ENCODE results near the gene PSMC5. TPM values are rescaled to one million over a fixed set of nuclear protein-coding genes. Genes with fewer than 3 reads are reported as not detected.
"Not testable (repeated sequence)": the region's sequence is repeated elsewhere in the genome, so short reads cannot be mapped to it uniquely, and the experiment has no call there.

The PSMC5 gene
- total RNA-seq, 2 experiments from 2014 or later: 32.6 to 105 TPM

- H3K36me3 ChIP-seq (ENCODE audit: insufficient read depth, low read length): no peaks in the 10 kb centered on the region
- H4K20me1 ChIP-seq (ENCODE audit: insufficient read depth, low read length): no peaks in the 10 kb centered on the region
- H2AFZ ChIP-seq (ENCODE audit: low read length): no peak overlapping the region
- H3K4me2 ChIP-seq (ENCODE audit: low read length): no peak overlapping the region
- DNase-seq (ENCODE audit: low spot score): no peak
- ChIA-PET POLR2A (interaction anchor here (0.9 kb wide), 1 partner anchor 11 kb away, joined by 4 read pairs; no protein-coding TSS in a partner anchor), CTCF (ENCODE audit: unreplicated experiment) (no interaction called here)
- H3K4me3 ChIP-seq (ENCODE audit: low read depth, low read length, poor library complexity, severe bottlenecking): no peak overlapping the region
- no peaks in the 10 kb centered on the region for H3K4me1 ChIP-seq (ENCODE audit: insufficient read depth, low read length, poor library complexity, severe bottlenecking)
- no peak overlapping the region for H3K27ac ChIP-seq (ENCODE audit: low read depth, low read length, poor library complexity, severe bottlenecking)
- no peaks in the 10 kb centered on the region for H3K9me2 ChIP-seq (ENCODE audit: insufficient read depth, low read length)
- no peak for TF ChIP-seq EZH2phosphoT487 (IDR thresholded peaks at IDR 0.05; ENCODE audit: borderline replicate concordance, low read depth, low read length)
- no peak for TF ChIP-seq CTCF (conservative IDR thresholded peaks at IDR 0.05; ENCODE audit: low read length)
- intact Hi-C loops (cut with micrococcal nuclease; ENCODE audit: unreplicated experiment): no loop called here
- no peaks in the 10 kb centered on the region for H3K79me2 ChIP-seq (ENCODE audit: insufficient read depth, low read depth, low read length)
- BruUV-seq (replicated peaks): no TSS peak
- no peaks in the 10 kb centered on the region for H3K9me3 ChIP-seq (ENCODE audit: low read length)
Observed at GRCh38 chr17:63854709-63855108, 27.5 kb downstream of the PSMC5 start.

GRCh38 chr17:63855185-63855584 is 28.0 kb downstream of the PSMC5 start:
- no peaks in the 10 kb centered on the region for H3K79me2 ChIP-seq (ENCODE audit: insufficient read depth, low read depth, low read length)
- H4K20me1 ChIP-seq (ENCODE audit: insufficient read depth, low read length): no peaks in the 10 kb centered on the region
- no TSS peak for BruUV-seq (replicated peaks)
- no peak for DNase-seq (ENCODE audit: low spot score)
- H3K9me3 ChIP-seq (ENCODE audit: low read length): no peaks in the 10 kb centered on the region
- H3K4me2 ChIP-seq (ENCODE audit: low read length): no peak overlapping the region
- ChIA-PET POLR2A (interaction anchor here (0.9 kb wide), 1 partner anchor 10 kb away, joined by 4 read pairs; no protein-coding TSS in a partner anchor), CTCF (ENCODE audit: unreplicated experiment) (no interaction called here)
- no peak overlapping the region for H3K4me3 ChIP-seq (ENCODE audit: low read depth, low read length, poor library complexity, severe bottlenecking)
- H2AFZ ChIP-seq (ENCODE audit: low read length): no peak overlapping the region
- intact Hi-C loops (cut with micrococcal nuclease; ENCODE audit: unreplicated experiment): no loop called here
- no peak overlapping the region for H3K27ac ChIP-seq (ENCODE audit: low read depth, low read length, poor library complexity, severe bottlenecking)
- TF ChIP-seq EZH2phosphoT487 (IDR thresholded peaks at IDR 0.05; ENCODE audit: borderline replicate concordance, low read depth, low read length) (no peak), CTCF (conservative IDR thresholded peaks at IDR 0.05; ENCODE audit: low read length) (no peak)
- no peaks in the 10 kb centered on the region for H3K9me2 ChIP-seq (ENCODE audit: insufficient read depth, low read length)
- no peaks in the 10 kb centered on the region for H3K36me3 ChIP-seq (ENCODE audit: insufficient read depth, low read length)
- H3K4me1 ChIP-seq (ENCODE audit: insufficient read depth, low read length, poor library complexity, severe bottlenecking): no peaks in the 10 kb centered on the region

GRCh38 chr17:63856425-63856824 is 29.2 kb downstream of the PSMC5 start:
- H2AFZ ChIP-seq (ENCODE audit: low read length); H3K27ac ChIP-seq (ENCODE audit: low read depth, low read length, poor library complexity, severe bottlenecking); H3K4me2 ChIP-seq (ENCODE audit: low read length); CTCF ChIA-PET (ENCODE audit: unreplicated experiment); H3K36me3 ChIP-seq (ENCODE audit: insufficient read depth, low read length); DNase-seq (ENCODE audit: low spot score); H3K9me2 ChIP-seq (ENCODE audit: insufficient read depth, low read length); H3K4me1 ChIP-seq (ENCODE audit: insufficient read depth, low read length, poor library complexity, severe bottlenecking); H3K79me2 ChIP-seq (ENCODE audit: insufficient read depth, low read depth, low read length); H4K20me1 ChIP-seq (ENCODE audit: insufficient read depth, low read length); H3K9me3 ChIP-seq (ENCODE audit: low read length); intact Hi-C loops (cut with micrococcal nuclease; ENCODE audit: unreplicated experiment); BruUV-seq (replicated peaks); H3K4me3 ChIP-seq (ENCODE audit: low read depth, low read length, poor library complexity, severe bottlenecking): not testable (repeated sequence)
- POLR2A ChIA-PET: interaction anchor here (0.6 to 0.7 kb wide), 2 partner anchors 181 to 304 kb away, joined by 3 read pairs; no protein-coding TSS in a partner anchor

Measured in OCI-LY7 (cell line).